ENCODE measurements around the gene LENEP. TPM values are rescaled to one million over a fixed set of nuclear protein-coding genes. Genes with fewer than 3 reads are reported as not detected.
A peak's percentile ranks its signal among the peaks of the same experiment; 100 is the strongest.

Gene LENEP
- total and polyA plus RNA-seq, 2 of the 8 experiments (the other 6 are each of a cell fraction or from before 2014, with no cell fraction given), result 1.3 TPM; not detected in 1

DNA sequence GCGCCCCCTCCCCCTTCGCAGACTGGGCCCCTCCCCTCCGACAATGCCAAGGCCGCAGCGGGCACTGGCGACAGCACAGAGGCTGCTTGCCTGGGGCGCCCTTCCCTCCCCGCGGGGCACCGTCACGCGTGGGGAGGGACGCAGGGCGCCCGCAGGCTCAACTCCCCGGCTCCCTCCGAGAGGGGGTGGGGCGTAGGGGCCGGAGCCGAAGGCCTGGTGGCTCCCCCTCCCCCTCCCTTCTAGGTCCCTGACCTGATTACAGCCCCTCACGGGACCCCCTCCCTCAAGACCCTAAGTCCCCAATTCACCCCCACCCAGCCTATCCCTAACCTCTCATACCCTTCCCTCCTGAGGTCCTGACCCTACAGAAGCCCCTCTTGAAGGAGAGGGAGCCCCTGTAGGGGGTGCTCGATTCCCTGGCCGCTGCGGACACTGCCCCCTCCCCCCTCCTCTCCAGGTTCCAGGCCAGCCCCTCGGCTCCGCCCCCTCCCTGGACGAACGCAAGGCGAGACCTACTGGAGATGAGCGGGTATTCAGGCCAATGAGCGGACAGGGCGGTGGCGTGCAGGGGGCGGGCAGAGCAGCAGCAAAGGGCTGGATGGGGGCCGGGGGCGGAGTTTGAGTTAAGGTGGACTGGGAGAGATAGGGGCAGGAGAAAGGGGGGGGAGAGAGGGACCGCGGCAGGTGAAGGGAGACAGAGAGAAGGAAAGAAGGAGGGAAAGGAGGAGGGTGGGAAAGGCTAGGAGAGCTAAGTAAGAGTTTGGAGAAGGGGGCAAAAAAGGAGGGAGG is 8.5 kb downstream of the LENEP start (continued):
- peak; percentile 62; the same call in 1 of the 2 replicates for TF ChIP-seq CREB1 (IDR thresholded peaks at IDR 0.05)
- TF ChIP-seq KDM1A (IDR thresholded peaks at IDR 0.05; ENCODE audit: borderline replicate concordance, low read length), result peak; percentile 91; the same call in 1 of the 2 replicates
- TF ChIP-seq CTBP2 (IDR thresholded peaks at IDR 0.05; ENCODE audit: borderline replicate concordance, insufficient read depth, insufficient read length, low read length), result peak; percentile 21
- TF ChIP-seq, protein P1, sequence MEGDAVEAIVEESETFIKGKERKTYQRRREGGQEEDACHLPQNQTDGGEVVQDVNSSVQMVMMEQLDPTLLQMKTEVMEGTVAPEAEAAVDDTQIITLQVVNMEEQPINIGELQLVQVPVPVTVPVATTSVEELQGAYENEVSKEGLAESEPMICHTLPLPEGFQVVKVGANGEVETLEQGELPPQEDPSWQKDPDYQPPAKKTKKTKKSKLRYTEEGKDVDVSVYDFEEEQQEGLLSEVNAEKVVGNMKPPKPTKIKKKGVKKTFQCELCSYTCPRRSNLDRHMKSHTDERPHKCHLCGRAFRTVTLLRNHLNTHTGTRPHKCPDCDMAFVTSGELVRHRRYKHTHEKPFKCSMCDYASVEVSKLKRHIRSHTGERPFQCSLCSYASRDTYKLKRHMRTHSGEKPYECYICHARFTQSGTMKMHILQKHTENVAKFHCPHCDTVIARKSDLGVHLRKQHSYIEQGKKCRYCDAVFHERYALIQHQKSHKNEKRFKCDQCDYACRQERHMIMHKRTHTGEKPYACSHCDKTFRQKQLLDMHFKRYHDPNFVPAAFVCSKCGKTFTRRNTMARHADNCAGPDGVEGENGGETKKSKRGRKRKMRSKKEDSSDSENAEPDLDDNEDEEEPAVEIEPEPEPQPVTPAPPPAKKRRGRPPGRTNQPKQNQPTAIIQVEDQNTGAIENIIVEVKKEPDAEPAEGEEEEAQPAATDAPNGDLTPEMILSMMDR (IDR thresholded peaks at IDR 0.05; ENCODE audit: control extremely low read depth in 1 of 3, insufficient read depth in 1 of 3, low read depth in 1 of 3, low read length in 3 of 3), result peak in 2 of 3 experiments; percentile 20 to 29; a peak in 2 of 4 replicates
- peak; percentile 21 for TF ChIP-seq EGR1 (IDR thresholded peaks at IDR 0.05; ENCODE audit: borderline replicate concordance, low read depth, low read length)
- peak in 1 of 2 experiments; percentile 71; a peak in 2 of 4 replicates for TF ChIP-seq SIN3A (conservative IDR thresholded peaks at IDR 0.05 in 1 of 2, IDR thresholded peaks at IDR 0.05 in 1 of 2; ENCODE audit: low read depth in 1 of 2, low read length in 2 of 2)
- no peak for TF ChIP-seq GTF2F1 (IDR thresholded peaks at IDR 0.05; ENCODE audit: borderline replicate concordance, low read depth, low read length)
- TF ChIP-seq RXRA (IDR thresholded peaks at IDR 0.05; ENCODE audit: insufficient read depth, low read depth, low read length), result 0 out of 2 replicates have a peak, but pooled peaks have one; percentile 8
- TF ChIP-seq RAD21 (IDR thresholded peaks at IDR 0.05 in 1 of 2, conservative IDR thresholded peaks at IDR 0.05 in 1 of 2; ENCODE audit: low read depth in 2 of 2, low read length in 2 of 2), result peak; percentile 0 to 42; a peak in 3 of 4 replicates
- TF ChIP-seq SP2 (IDR thresholded peaks at IDR 0.05; ENCODE audit: low read length), result peak; percentile 56
